GM23338 (cell line): Measurements from ENCODE around the gene MLC1. TPM values are rescaled to one million over a fixed set of nuclear protein-coding genes. Genes with fewer than 3 reads are reported as not detected.

Source experiments
- ATAC-seq: fragments of 200-7000 bp; cut with Tn5 transposase; 3 replicates; pipeline ENCODE4 v1.9.1; 2020
- DNase-seq: peaks from one replicate; pipeline ENCODE4 v3.0.0-alpha.2; 2015; ENCODE audit warnings: low spot score
- H2AFZ ChIP-seq: fragments of 200-600 bp; sonication (generic); 2 replicates; pipeline ENCODE4 v1.8.0; 2016; ENCODE audit warnings: antibody characterized with exemption, mild to moderate bottlenecking, moderate library complexity
- H3F3A ChIP-seq: fragments of 200-600 bp; sonication (generic); replicated peaks from 2 replicates; pipeline ENCODE4 v1.8.0; 2017; ENCODE audit warnings: antibody characterized with exemption, mixed run types, low read depth
- H3K27ac ChIP-seq: fragments of 200-600 bp; sonication (generic); 2 replicates; pipeline ENCODE4 v1.6.1; 2016; ENCODE audit warnings: low read depth
- H3K27me3 ChIP-seq: fragments of 200-600 bp; sonication (generic); 2 replicates; pipeline ENCODE4 v1.8.0; 2016; ENCODE audit warnings: mild to moderate bottlenecking, mixed run types, moderate library complexity; ENCODE audit not compliant: insufficient read depth
- H3K36me3 ChIP-seq: fragments of 200-600 bp; sonication (generic); 2 replicates; pipeline ENCODE4 v1.8.0; 2016; ENCODE audit warnings: mild to moderate bottlenecking; ENCODE audit not compliant: insufficient read depth
- H3K4me1 ChIP-seq: fragments of 200-600 bp; sonication (generic); 2 replicates; pipeline ENCODE4 v1.8.0; 2016; ENCODE audit warnings: mild to moderate bottlenecking, moderate library complexity; ENCODE audit not compliant: insufficient read depth
- H3K4me2 ChIP-seq: fragments of 200-600 bp; sonication (generic); 2 replicates; pipeline ENCODE4 v1.7.1; 2017; ENCODE audit warnings: mixed run types
- H3K4me3 ChIP-seq: fragments of 200-600 bp; sonication (generic); 2 replicates; pipeline ENCODE4 v1.6.1; 2016; ENCODE audit warnings: mixed run types
- H3K79me2 ChIP-seq: fragments of 200-600 bp; sonication (generic); replicated peaks from 2 replicates; pipeline ENCODE4 v1.8.0; 2017; ENCODE audit warnings: mild to moderate bottlenecking; ENCODE audit not compliant: insufficient read depth
- H3K9me2 ChIP-seq: fragments of 200-600 bp; sonication (generic); 2 replicates; pipeline ENCODE4 v1.8.0; 2017; ENCODE audit not compliant: insufficient read depth
- H4K20me1 ChIP-seq: fragments of 200-600 bp; sonication (generic); replicated peaks from 2 replicates; pipeline ENCODE4 v1.8.0; 2017; ENCODE audit warnings: mild to moderate bottlenecking; ENCODE audit not compliant: insufficient read depth
- H3K27ac Mint-ChIP-seq: 2 replicates; pipeline ENCODE4 v1.8.0; 2020; ENCODE audit warnings: inconsistent platforms, mild to moderate bottlenecking, moderate library complexity, mixed read lengths
- H3K27me3 Mint-ChIP-seq: 3 replicates; pipeline ENCODE4 v1.8.0; 2022; ENCODE audit warnings: low read depth, mild to moderate bottlenecking, moderate library complexity, mixed read lengths, inconsistent platforms; ENCODE audit not compliant: insufficient read depth, poor library complexity
- H3K36me3 Mint-ChIP-seq: 3 replicates; pipeline ENCODE4 v1.8.0; 2021; ENCODE audit warnings: low read depth, mild to moderate bottlenecking, inconsistent platforms, moderate library complexity, mixed read lengths
- H3K4me1 Mint-ChIP-seq: 3 replicates; pipeline ENCODE4 v1.8.0; 2020; ENCODE audit warnings: mild to moderate bottlenecking, inconsistent platforms, mixed read lengths
- H3K4me3 Mint-ChIP-seq: 3 replicates; pipeline ENCODE4 v1.8.0; 2021; ENCODE audit warnings: moderate library complexity, mild to moderate bottlenecking, inconsistent platforms, mixed read lengths
- H3K9me3 Mint-ChIP-seq: 3 replicates; pipeline ENCODE4 v1.8.0; 2020; ENCODE audit warnings: moderate library complexity, mild to moderate bottlenecking, inconsistent platforms, mixed read lengths
- CREB1 ChIP-seq: fragments of 250-450 bp; sonication (Bioruptor Pico); IDR thresholded peaks from 2 replicates; pipeline ENCODE4 v1.5.0; 2020; ENCODE audit warnings: low read depth, mild to moderate bottlenecking, moderate library complexity
- EZH2 ChIP-seq: fragments of 200-600 bp; sonication (generic); IDR thresholded peaks from one replicate; pipeline ENCODE4 v1.8.0; 2017; ENCODE audit warnings: antibody characterized with exemption, mild to moderate bottlenecking, low read depth; ENCODE audit not compliant: unreplicated experiment
- EZH2phosphoT487 ChIP-seq: fragments of 200-600 bp; sonication (generic); IDR thresholded peaks from one replicate; pipeline ENCODE4 v1.8.1; 2018; ENCODE audit warnings: antibody characterized with exemption; ENCODE audit not compliant: unreplicated experiment
- JUNB ChIP-seq: IDR thresholded peaks from one replicate; pipeline ENCODE4 v1.6.1; 2016; ENCODE audit warnings: antibody characterized with exemption; ENCODE audit not compliant: unreplicated experiment
- NANOG ChIP-seq: IDR thresholded peaks from 2 replicates; pipeline ENCODE4 v1.6.1; 2016; ENCODE audit warnings: antibody characterized with exemption, borderline replicate concordance
- POLR2AphosphoS5 ChIP-seq: IDR thresholded peaks from 2 replicates; pipeline ENCODE4 v1.6.1; 2016; ENCODE audit warnings: antibody characterized with exemption, low read depth
- REST ChIP-seq: IDR thresholded peaks from one replicate; pipeline ENCODE4 v1.6.1; 2018; ENCODE audit warnings: antibody characterized with exemption; ENCODE audit not compliant: unreplicated experiment
- STAT1 ChIP-seq: IDR thresholded peaks from one replicate; pipeline ENCODE4 v1.6.1; 2016; ENCODE audit warnings: antibody characterized with exemption; ENCODE audit not compliant: unreplicated experiment
- ZNF114 ChIP-seq: fragments of 250-450 bp; sonication (Bioruptor Pico); IDR thresholded peaks from 2 replicates; pipeline ENCODE4 v1.5.0; 2020; ENCODE audit warnings: mild to moderate bottlenecking, moderate library complexity
- ZNF331 ChIP-seq: fragments of 250-450 bp; sonication (Bioruptor Pico); IDR thresholded peaks from 2 replicates; pipeline ENCODE4 v1.5.0; 2020; ENCODE audit warnings: low read depth, mild to moderate bottlenecking, moderate library complexity
- polyA plus RNA-seq: library from polyadenylated mRNA; unstranded; fragments of >200 nt; fragmentation: Nextera tagmentation; extraction: Ambion mirVana; gene quantifications from 2 replicates; pipeline ENCODE4 v1.2.1, GENCODE V29; 2016
- total RNA-seq: library from RNA; depleted of rRNA; stranded (reverse); fragments of >200 nt; shearing (Covaris generic); gene quantifications from 2 replicates; pipeline ENCODE4 v1.2.3, GENCODE V29; 2014
- TF ChIP-seq, protein P1 (sequence below), 2 experiments: fragments of 200-600 bp in 1 of 2; sonication (generic) in 1 of 2; conservative IDR thresholded peaks; 2 replicates each; pipeline versions ENCODE4 v1.5.1 to v1.6.1; 2016 to 2017; ENCODE audit warnings: antibody characterized with exemption in 2 of 2, low read depth in 2 of 2, mild to moderate bottlenecking in 2 of 2, moderate library complexity in 1 of 2
- TF ChIP-seq, protein P2 (sequence below): IDR thresholded peaks from 2 replicates; pipeline ENCODE4 v1.6.1; 2016; ENCODE audit warnings: antibody characterized with exemption

MLC1 gene
- total and polyA plus RNA-seq, 2 experiments from 2014 or later, result not detected

- DNase-seq, result no peak
These were observed 13.1 kb downstream of the MLC1 start for GRCh38 chr22:50072167-50072555.

GRCh38 chr22:50071432-50072166 lies 13.6 kb downstream of the MLC1 start:
- Histone ChIP-seq H3K9me2 (no peaks in the 10 kb centered on the region), H3K4me1 (no peaks in the 10 kb centered on the region), H2AFZ (no peak overlapping the region), H3F3A (no peaks in the 10 kb centered on the region), H3K79me2 (no peaks in the 10 kb centered on the region), H3K36me3 (no peaks in the 10 kb centered on the region), H4K20me1 (no peaks in the 10 kb centered on the region), H3K4me3 (no peak overlapping the region), H3K27ac (no peak overlapping the region), H3K27me3 (no peaks in the 10 kb centered on the region), H3K4me2 (no peak overlapping the region)
- Mint-ChIP-seq H3K4me1 (no peaks in the 10 kb centered on the region), H3K9me3 (peaks cover 3% of the 10 kb centered on the region; the same call in 1 of the 3 replicates), H3K27ac (no peak overlapping the region), H3K27me3 (peaks cover 12% of the 10 kb centered on the region), H3K4me3 (no peak overlapping the region), H3K36me3 (no peaks in the 10 kb centered on the region)
- DNase-seq (no peak), ATAC-seq (no peak)
- TF ChIP-seq EZH2 (no peak), ZNF114 (no peak), POLR2AphosphoS5 (no peak), REST (no peak)

More at GRCh38 chr22:50072167-50072555, 13.1 kb downstream of the MLC1 start:
- H3F3A ChIP-seq, result no peaks in the 10 kb centered on the region
- no peak overlapping the region for H2AFZ ChIP-seq
- no peak overlapping the region for H3K27ac ChIP-seq
- TF ChIP-seq POLR2AphosphoS5, result no peak
- no peaks in the 10 kb centered on the region for H4K20me1 ChIP-seq
- H3K27ac Mint-ChIP-seq, result no peak overlapping the region
- H3K27me3 Mint-ChIP-seq, result peaks cover 9% of the 10 kb centered on the region
- no peak overlapping the region for H3K4me3 ChIP-seq
- no peaks in the 10 kb centered on the region for H3K4me1 Mint-ChIP-seq
- H3K4me3 Mint-ChIP-seq, result no peak overlapping the region
- no peaks in the 10 kb centered on the region for H3K9me2 ChIP-seq
- H3K4me2 ChIP-seq, result no peak overlapping the region
- no peaks in the 10 kb centered on the region for H3K4me1 ChIP-seq
- ATAC-seq, result peak; percentile 16; the same call in 1 of the 3 replicates
- H3K9me3 Mint-ChIP-seq, result peaks cover 3% of the 10 kb centered on the region; the same call in 1 of the 3 replicates
- no peaks in the 10 kb centered on the region for H3K27me3 ChIP-seq
- H3K36me3 ChIP-seq, result no peaks in the 10 kb centered on the region
- no peaks in the 10 kb centered on the region for H3K79me2 ChIP-seq
- no peaks in the 10 kb centered on the region for H3K36me3 Mint-ChIP-seq

DNA sequence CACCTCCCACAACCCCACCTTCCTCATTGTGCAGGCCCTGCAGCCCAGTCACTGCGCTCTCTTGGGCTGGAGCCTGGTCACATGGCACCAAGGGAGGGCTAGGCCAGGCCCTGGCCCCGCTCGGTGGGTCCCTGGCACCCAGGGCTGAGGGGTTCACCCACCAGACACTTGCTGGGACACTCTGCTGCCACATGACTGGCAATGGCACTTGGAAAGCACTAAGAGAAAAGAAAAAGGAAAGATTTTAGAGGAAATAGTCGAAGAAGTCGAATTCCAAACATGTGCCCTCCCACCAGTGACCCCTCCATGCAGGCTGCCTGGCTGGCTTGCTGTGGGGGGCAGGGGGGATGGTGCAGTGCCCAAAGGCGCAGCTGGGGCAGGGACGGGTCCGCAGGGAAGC lies 14.9 kb downstream of the MLC1 start:
- TF ChIP-seq CREB1 (CRISPR knock-in tag) (no peak), JUNB (no peak), EZH2phosphoT487 (no peak), ZNF114 (no peak), STAT1 (no peak), ZNF331 (CRISPR knock-in tag) (no peak), NANOG (no peak)
- TF ChIP-seq, protein P1, sequence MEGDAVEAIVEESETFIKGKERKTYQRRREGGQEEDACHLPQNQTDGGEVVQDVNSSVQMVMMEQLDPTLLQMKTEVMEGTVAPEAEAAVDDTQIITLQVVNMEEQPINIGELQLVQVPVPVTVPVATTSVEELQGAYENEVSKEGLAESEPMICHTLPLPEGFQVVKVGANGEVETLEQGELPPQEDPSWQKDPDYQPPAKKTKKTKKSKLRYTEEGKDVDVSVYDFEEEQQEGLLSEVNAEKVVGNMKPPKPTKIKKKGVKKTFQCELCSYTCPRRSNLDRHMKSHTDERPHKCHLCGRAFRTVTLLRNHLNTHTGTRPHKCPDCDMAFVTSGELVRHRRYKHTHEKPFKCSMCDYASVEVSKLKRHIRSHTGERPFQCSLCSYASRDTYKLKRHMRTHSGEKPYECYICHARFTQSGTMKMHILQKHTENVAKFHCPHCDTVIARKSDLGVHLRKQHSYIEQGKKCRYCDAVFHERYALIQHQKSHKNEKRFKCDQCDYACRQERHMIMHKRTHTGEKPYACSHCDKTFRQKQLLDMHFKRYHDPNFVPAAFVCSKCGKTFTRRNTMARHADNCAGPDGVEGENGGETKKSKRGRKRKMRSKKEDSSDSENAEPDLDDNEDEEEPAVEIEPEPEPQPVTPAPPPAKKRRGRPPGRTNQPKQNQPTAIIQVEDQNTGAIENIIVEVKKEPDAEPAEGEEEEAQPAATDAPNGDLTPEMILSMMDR (conservative IDR thresholded peaks at IDR 0.05; ENCODE audit: low read depth in 2 of 2), result no peak
- TF ChIP-seq, protein P2, sequence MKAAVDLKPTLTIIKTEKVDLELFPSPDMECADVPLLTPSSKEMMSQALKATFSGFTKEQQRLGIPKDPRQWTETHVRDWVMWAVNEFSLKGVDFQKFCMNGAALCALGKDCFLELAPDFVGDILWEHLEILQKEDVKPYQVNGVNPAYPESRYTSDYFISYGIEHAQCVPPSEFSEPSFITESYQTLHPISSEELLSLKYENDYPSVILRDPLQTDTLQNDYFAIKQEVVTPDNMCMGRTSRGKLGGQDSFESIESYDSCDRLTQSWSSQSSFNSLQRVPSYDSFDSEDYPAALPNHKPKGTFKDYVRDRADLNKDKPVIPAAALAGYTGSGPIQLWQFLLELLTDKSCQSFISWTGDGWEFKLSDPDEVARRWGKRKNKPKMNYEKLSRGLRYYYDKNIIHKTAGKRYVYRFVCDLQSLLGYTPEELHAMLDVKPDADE, result no peak
- no peak overlapping the region for H3K27ac ChIP-seq
- H3K4me3 Mint-ChIP-seq, result no peak overlapping the region
- H3K4me1 ChIP-seq, result no peaks in the 10 kb centered on the region
- peaks cover 14% of the 10 kb centered on the region for H3K27me3 Mint-ChIP-seq
- no peaks in the 10 kb centered on the region for H3K27me3 ChIP-seq
- H3F3A ChIP-seq, result no peaks in the 10 kb centered on the region
- no peaks in the 10 kb centered on the region for H3K4me1 Mint-ChIP-seq
- H3K4me2 ChIP-seq, result no peak overlapping the region
- no peaks in the 10 kb centered on the region for H3K36me3 ChIP-seq
- peaks cover 3% of the 10 kb centered on the region; the same call in 1 of the 3 replicates for H3K9me3 Mint-ChIP-seq
- DNase-seq (no peak), ATAC-seq (no peak)
- no peaks in the 10 kb centered on the region for H3K79me2 ChIP-seq
- no peaks in the 10 kb centered on the region for H3K9me2 ChIP-seq
- H2AFZ ChIP-seq, result no peak overlapping the region
- no peaks in the 10 kb centered on the region for H4K20me1 ChIP-seq
- H3K4me3 ChIP-seq, result no peak overlapping the region
- no peak overlapping the region for H3K27ac Mint-ChIP-seq
- H3K36me3 Mint-ChIP-seq, result no peaks in the 10 kb centered on the region
